Hepatocyte (in vitro differentiated cells): ENCODE results near the gene ZC3H6.

Experiments
- CTCF ChIP-seq: fragments of 200-600 bp; sonication (generic); IDR thresholded peaks from 2 replicates; pipeline ENCODE4 v1.5.1; 2016; ENCODE audit warnings: antibody characterized with exemption, mild to moderate bottlenecking; ENCODE audit not compliant: poor library complexity
- EZH2 ChIP-seq: fragments of 200-600 bp; sonication (generic); IDR thresholded peaks from 2 replicates; pipeline ENCODE4 v1.6.1; 2016; ENCODE audit warnings: antibody characterized with exemption, mild to moderate bottlenecking, borderline replicate concordance
- EZH2phosphoT487 ChIP-seq: fragments of 200-600 bp; sonication (generic); IDR thresholded peaks from one replicate; pipeline ENCODE4 v1.6.1; 2018; ENCODE audit warnings: antibody characterized with exemption, mild to moderate bottlenecking, low read depth, moderate library complexity; ENCODE audit not compliant: unreplicated experiment, severe bottlenecking

- TF ChIP-seq EZH2 = no peak
- no peak for TF ChIP-seq CTCF
- TF ChIP-seq EZH2phosphoT487 = no peak
Measured at GRCh38 chr2:112335600-112335999, 60.2 kb downstream of the ZC3H6 start.
